Eye (tissue), 1 donor: ENCODE data around the gene DIP2C.
"Not testable (repeated sequence)": the region's sequence is repeated elsewhere in the genome, so short reads cannot be mapped to it uniquely, and the experiment has no call there.

Experiments
- DNase-seq: peaks from one replicate; pipeline ENCODE4 v3.0.0-alpha.2; 2015

DIP2C gene

DNA sequence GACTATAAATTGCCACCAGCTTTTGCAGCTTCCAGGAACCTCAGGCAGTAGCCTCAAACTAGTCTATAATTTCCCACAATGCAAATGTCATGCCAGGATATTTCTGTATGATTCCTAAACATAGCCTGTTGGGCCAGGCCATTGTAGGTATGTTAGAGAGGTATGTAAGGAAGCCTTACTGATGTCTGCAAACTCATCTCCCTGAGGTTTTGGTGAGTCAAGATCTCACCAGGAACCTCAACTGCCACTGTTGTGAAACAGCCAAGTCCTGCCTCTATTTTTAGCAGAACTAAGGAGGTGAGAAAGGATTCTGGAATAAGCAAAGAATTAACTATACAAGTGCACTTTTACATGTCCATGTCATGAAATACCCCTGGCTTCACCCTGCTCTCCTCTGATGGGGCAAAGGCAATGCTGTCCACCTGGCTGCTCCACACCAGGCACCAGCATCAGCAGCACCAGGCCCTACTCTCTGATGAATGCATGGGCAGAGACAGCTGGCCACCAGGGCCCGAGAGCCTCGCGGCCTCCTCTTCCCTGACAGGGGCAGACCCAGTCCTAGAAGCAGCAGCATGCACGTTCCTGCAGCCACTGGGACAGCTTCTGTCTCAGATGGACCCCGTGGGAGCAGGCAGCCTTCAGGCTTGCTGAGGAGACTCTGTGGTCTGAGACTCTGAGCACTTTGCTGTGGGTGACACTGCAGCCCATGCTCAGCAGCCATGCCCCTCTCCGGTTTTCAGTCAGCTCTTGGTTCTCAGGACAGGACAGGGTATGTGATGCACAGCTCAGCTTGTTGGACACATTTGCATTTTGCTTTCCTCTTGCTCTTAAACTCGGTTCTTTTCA, 407.0 kb downstream of the DIP2C start:
- no peak for DNase-seq

DNA sequence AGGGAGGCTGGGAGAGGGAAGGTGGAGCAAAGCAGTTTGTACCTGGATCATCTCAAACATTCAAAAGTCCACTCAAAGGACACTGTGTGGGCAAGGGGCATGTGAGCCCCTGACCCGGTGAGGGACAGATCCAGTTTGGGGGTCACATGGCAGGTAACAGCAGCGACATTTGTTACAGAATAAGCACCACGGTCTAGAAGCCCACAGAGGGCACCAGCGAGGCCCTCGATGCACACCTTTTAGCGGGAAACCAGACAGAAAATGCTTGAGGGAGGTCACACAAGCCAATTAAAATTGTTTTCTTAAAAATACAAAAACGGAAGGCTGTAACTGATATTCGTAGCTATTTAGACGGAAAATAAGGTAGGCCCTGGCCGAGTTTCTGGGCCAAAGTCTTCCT, 409.8 kb downstream of the DIP2C start:
- no peak for DNase-seq

DNA sequence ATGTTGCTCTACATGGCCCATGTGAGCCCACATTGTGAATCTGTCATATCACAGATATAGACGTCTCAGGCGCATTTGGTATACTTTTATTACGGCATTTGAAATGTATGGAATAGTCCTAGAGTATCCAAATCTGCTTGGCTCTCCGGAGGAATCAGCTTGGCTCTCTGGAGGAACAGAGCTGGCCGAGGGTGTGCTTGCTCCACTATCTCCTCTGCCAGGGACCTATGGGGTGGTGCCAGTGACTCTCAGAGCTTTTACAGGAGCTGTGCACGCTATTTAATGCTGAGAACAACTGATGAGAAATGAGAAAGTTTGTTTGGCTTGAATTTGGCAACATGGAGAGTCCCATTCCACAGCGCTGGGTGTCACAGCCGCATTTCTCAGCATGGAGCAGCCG, 410.2 kb downstream of the DIP2C start:
- DNase-seq = no peak

DNA sequence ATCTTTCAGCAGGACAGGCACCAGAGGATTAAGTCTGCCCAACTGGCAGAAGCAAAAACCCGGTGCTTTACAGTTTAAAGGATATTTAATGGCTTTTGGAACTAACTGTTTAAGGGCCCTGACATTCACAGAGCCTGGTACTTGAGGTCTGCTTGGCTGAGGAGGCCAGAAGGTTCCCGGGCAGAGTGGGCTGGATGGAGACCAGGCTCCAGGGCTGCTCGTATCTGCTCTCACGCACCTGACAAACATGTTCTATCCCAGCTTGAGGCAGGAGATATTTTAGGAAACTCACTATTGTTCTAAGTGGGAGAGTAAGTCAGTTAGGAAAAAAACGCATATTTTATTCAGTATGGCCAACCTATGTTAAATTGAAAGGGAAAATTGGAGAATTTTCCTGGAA, 410.8 kb downstream of the DIP2C start:
- DNase-seq = no peak

DNA sequence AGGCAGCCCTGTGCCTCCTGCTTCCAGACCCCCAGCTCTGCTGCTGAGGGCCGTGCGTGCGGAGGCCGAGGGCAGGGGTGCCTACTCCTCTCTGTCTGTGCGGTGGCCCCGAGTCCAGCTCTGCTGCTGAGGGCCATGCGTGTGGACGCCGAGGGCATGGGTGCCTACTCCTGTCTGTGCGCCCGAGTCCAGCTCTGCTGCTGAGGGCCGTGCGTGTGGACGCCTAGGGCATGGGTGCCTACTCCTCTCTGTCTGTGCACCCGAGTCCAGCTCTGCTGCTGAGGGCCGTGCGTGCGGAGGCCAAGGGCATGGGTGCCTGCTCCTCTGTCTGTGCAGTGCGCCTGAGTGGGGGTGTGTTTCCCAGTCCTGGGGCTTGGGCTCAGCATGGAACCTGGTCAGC, 411.5 kb downstream of the DIP2C start:
- no peak for DNase-seq

DNA sequence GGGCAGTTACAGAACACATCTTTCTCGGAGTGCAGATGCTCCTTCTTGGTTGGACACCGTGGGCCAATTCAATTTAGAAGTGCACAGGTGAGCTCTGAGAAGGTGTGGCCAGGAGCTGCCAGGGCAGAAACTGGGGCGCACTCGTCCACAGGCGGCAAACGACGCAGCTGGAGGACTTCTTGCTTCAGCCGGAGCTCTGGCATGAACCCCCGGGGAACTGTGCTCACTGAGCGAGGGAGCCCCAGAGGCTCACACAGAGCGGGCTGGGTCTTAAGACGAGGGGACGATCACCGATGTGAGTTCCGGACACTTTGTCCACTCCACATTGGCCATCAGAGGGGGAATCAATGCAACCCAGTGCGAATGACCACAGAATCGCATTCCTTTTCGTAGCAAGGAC, 413.8 kb downstream of the DIP2C start:
- no peak for DNase-seq

DNA sequence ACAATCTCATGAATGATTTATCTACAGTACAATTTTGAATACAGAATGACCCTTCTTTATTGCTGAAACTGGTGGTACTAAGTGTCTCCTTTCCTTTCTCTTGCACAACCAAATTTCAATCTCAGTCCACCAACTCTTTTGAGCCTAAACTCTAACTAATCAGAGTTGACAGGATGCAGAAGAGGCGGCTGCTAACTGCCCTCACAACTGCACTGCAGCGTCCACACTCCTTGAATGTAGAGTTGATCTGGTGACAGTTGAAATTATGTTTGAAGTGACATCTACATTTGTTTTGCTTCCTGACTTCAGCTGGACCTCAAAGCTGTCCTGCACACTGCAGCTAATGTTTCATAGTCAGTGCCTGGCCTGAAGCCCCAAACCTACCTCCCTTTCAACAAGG, 414.6 kb downstream of the DIP2C start:
- DNase-seq = peak; percentile 78

DNA sequence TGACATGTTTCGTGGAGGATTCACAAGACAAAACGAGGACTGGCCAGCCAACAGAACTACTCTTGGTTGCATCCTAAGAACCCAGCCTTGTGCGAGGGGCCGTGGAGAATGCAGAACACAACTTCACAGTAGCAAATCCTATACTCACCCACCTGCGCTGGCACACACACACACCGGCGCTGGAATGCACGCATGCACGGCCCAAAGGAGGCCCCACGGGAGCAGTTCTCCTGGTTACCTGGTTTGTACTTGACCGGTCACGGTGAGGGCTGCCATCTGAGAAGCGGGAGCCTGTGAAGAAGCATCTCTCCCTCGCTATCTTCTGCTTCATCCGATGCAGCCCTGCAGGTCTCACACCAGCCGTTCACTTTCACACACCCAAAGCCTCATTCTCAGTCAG, 416.4 kb downstream of the DIP2C start:
- DNase-seq = no peak

DNA sequence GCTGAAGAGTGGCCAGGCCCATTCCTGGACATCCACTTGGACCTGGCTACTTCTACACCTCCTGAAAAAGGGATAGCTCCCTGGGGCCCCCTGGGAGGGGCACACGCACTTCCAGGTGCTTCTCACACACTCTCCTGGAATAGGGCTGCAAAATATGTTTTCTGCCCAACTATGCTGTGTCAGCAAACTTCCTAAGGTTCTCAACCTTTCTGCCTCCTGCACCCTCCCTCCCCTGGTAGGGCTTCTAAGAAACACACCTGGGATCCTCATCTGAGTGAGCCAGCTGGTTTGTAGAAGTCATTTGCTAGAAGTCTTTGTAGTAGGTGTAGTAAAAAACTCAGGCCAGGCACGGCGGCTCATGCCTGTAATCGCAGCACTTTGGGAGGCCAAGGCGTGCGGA, 417.7 kb downstream of the DIP2C start:
- no peak for DNase-seq

DNA sequence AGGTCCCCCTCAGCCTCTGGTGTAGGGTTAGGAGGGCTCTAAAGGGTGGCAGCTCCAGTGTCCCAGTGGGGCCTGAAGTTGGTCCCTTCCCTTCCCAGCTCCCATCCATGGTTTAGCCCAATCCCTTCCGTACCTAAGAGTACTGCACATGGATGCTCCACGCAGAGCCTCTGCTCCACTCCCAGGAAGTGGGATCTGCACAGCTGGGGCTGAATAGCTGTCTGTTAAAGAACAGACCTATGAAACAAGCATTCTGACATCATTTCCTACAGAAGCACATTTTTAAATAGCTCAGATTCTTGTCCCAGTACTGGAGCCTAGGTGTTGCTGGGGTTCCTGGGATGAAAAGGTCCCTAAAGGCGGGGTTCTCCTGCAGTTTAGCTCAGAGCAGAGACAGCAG, 418.3 kb downstream of the DIP2C start:
- DNase-seq = no peak

DNA sequence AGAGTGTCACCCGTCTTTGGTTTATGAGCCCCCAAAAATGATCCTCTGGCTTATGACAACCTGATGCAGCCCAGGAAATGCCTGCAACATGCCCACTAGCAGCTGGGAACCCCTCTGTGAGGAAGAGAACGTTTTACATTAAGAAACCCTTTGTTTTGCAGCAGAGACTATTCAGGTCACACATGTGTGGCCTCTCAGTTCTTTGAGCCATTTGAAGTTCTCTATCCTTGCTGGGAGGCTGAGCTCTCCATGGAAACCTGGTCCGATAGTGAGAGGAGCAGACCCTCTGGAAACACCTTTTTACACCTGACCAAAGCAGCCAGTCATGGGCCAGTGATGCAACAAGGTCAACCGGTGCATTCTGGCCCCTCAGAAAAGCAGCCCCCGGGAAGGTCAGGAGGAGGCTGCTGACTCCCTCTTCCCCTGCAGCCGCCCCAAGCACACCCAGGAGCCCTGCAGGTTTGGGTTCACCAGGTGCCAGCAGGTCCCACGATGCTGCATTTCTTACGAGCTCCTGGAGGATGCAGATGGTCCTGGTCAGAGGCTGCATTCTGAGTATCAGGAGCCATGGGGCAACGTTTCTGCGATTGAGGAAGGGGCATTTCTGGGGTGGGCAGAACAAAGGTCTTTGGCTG, 419.9 kb downstream of the DIP2C start:
- DNase-seq = no peak

DNA sequence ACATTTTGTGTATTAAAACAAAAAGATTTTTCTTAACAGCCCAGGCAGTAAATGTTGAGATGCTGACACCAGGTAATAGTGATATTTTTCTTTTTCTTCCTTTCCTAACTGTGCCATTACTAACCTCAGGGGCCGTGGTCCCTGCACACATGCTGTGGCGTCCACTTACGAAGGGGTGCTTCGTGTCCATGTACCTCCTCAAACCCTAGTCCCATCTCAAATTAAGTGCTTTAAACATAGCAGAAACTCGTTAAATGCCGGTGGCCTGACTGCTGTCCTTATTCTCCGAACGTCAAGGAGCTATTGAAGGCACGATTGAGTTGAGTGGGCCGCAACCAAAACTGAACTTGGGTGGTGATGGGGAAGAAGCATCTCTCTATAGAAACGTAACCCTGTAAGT, 421.8 kb downstream of the DIP2C start:
- DNase-seq = no peak

DNA sequence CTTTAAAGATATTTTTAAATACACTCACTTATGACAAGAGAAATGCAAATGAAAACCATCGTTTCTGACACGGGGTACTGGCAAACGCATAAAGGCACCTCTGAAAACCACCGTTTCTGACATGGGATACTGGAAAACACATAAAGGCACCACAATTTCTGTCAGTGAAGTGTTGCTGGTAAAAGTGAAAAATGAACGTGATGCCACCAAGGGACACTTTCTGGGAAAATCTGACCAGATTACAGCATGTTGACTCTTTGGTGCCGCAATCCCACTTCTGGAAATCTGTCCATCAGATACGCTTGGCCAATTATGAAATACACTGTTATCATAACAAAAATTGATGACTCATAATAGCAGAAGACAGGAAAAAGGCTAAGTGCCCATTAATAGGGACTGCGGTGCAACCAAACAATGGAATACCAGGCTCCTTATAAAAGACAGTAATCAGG, 422.5 kb downstream of the DIP2C start:
- DNase-seq = no peak

DNA sequence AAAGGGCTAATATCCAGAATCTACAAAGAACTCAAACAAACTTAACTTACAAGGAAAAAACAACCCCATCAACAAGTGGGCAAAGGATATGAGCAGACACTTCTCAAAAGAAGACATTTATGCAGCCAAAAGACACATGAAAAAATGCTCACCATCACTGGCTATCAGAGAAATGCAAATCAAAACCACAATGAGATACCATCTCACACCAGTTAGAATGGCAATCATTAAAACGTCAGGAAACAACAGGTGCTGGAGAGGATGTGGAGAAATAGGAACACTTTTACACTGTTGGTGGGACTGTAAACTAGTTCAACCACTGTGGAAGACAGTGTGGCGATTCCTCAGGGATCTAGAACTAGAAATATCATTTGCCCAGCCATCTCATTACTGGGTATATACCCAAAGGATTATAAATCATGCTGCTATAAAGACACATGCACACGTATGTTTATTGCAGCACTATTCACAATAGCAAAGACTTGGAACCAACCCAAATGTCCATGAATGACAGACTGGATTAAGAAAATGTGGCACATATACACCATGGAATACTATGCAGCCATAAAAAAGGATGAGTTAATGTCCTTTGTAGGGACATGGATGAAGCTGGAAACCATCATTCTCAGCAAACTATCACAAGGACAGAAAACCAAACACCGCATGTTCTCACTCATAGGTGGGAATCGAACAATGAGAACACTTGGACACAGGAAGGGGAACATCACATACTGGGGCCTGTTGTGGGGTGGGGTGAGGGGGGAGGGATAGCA, 423.5 kb downstream of the DIP2C start:
- DNase-seq = not testable (repeated sequence)

DNA sequence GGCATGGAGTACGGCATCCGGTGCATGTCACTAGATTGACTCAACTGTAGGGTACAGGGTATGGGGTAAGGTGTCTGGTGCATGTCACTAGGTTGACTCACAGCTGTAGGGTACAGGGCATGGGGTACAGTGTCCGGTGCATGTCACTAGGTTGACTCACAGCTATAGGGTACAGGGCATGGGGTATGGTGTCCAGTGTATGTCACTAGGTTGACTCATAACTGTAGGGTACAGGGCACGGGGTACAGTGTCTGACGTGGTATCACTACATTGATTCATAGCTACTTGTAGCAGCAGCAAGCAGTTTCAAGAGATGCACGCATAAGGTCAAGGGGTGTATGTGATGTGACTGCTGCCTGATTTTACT, 424.4 kb downstream of the DIP2C start:
- DNase-seq = not testable (repeated sequence)

DNA sequence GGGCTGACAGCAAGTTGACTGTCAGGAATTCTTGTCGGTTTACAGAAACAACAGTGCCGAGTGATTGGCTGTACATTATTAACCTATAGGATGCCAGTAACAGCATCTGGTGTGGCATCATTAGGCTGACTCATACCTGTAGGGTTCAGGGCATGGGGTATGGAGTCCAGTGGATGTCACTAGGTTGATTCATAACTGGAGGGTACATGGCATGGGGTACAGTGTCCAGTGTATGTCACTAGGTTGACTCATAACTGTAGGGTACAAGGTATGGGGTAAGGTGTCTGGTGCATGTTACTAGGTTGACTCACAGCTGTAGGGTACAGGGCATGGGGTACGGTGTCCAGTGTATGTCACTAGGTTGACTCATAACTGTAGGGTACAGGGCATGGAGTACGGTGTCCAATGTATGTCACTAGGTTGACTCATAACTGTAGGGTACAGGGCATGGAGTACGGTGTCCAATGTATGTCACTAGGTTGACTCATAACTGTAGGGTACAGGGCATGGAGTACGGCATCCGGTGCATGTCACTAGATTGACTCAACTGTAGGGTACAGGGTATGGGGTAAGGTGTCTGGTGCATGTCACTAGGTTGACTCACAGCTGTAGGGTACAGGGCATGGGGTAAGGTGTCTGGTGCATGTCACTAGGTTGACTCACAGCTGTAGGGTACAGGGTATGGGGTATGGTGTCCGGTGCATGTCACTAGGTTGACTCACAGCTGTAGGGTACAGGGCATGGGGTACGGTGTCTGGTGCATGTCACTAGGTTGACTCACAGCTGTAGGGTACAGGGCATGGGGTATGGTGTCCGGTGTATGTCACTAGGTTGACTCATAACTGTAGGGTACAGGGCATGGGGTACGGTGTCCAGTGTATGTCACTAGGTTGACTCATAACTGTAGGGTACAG, 425.1 kb downstream of the DIP2C start:
- DNase-seq = not testable (repeated sequence)

DNA sequence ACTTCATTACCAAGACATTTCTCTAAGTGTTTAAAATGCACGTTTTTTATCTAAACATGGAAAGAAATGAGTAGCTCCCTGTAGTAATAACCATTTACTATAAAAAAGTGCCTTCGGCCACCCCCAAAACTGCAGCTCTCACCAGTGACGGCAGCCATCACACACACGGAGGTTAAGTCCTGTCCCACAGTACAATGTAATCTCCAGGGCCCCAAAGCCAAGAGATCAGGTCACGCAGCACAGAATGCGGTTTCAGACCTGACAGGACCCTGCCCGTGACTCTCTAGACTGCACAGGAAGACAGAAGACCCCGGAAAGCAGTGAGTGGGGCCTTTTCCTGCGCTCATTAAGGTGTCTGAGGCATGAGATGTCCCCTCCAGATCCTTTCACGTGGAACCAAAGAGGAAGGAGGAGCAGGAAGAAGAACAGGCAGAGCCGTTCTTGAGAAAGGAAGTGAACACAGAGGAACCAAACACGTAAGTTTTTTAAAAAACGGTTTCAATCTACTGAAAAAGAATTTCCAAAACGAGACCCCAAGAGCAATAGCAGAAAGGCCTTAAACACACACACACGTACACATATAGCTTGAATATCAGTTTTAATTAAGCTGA, 428.5 kb downstream of the DIP2C start:
- DNase-seq = no peak

DNA sequence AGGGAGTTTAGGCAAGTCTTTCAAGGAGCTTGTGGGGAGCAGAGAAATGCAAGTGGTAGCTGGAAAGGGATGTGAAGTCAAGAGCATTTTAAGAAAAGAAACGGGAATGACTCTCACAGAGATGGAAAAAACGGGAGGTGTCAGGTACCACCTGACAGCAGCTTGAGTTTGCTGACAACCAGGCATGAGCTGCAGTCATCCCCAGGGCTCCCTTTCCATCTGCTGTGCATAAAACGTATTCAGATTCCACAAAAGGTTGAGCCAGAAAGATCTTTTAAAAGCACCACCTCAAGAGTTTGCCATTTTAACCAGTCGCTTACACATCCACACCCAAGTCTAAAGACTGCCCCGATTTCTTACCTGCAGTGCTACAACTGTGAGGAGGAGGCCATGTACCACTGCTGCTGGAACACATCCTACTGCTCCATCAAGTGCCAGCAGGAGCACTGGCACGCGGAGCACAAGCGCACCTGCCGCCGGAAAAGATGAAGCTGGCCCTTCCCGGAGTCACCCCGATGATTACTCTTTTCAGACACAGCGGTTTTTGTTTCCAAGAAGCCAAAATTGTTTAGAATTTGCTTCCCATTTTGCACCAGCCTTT, 437.4 kb downstream of the DIP2C start:
- DNase-seq = no peak

DNA sequence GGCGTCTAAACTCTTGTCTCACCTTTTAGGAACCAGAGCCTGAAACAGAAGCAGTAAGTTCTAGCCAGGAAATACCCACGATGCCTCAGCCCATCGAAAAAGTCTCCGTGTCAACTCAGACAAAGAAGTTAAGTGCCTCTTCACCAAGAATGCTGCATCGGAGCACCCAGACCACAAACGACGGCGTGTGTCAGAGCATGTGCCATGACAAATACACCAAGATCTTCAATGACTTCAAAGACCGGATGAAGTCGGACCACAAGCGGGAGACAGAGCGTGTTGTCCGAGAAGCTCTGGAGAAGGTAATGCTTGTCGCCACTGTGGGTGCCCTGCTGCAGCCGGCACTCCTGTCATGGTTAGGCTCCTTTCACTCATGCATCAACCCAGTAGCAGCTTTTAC, 441.2 kb downstream of the DIP2C start:
- no peak for DNase-seq

DNA sequence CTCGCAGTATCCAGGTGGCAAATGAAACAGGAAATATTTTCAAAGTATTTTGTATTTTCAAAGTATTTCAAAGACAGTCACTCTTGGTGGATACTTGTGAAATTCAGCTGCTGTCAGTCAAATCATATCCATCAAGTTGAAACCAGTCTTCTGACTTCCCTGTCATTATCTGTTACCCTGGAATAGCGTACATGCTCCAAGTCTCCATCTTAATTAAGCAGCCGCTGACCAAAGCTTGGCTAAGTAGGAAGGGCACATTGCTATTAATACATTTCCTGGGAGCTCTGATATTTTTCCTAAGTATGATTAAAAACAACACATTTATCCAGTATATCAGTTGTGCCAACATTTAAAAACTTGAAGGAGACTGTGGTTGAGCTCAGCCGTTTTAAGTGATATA, 442.0 kb downstream of the DIP2C start:
- no peak for DNase-seq

DNA sequence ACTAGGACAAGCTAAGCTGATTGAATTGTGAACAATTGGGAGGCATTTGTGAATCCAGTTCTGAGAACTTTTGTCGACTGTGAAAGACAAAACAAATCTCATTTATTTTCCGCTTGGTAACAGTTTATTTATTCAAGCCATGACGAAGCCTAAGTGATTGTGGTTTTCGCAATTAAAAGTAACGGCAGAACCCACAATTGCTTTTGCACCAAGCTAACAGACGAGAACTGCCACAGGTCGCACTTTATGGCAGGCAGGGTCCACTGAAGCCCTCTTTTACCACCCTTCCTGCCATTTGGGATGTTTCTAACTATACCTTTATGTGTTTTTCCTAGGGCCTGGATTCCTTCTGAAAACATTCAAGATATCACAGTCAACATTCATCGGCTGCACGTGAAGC, 443.0 kb downstream of the DIP2C start:
- no peak for DNase-seq

DNA sequence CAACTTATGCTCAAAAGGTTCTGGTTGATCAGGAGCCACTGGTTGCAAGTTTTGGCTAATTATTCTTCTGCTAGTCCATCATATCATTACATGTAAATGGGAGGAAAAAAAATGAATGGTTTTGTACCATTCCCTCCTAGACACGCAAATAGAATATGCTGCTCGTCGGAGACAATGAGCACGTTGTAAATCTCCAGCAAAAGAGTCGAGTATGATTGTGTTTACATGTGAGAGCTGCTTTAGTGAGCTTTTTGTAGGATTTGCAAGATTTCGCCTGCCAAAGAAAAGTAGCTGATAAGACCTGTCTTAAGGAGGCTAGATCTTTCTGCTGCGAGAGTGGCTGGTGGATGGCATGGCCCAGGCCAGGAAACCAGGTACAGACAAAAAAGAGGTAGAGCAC, 445.2 kb downstream of the DIP2C start:
- DNase-seq = no peak
